ENCODE results near the gene NT5E. TPM values are rescaled to one million over a fixed set of nuclear protein-coding genes. Genes with fewer than 3 reads are reported as not detected.

NT5E gene
- total and polyA plus RNA-seq, 2 donors (not counting 3 experiments of a cell fraction or from before 2014, with no cell fraction given) = 59.3 to 115 TPM

DNA sequence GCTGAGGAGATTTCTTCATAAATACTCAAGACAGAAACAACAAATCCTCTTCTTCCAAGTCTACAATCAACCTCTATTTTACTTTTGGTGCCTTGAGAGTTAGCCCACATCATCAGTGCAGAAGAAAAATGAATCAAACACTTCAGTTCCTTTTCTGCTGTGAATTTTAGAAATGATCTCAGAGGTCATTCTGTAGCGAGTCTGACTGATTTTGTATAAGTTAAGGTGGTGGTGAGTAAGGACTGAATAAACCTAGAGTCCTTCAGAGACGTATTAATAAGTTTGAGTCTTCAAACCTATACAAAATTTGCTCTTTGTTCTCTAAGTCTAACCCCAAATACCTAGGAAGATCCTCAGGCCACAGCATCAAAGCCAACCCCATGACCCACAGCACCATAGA, 33.1 kb upstream of the NT5E start:
- Histone ChIP-seq H2AFZ (ENCODE audit: low read depth, low read length) (no peak overlapping the region), H3K36me3 (ENCODE audit: control insufficient read depth in 2 of 2, extremely low read depth in 1 of 2, insufficient read depth in 2 of 2, low read length in 2 of 2) (no peaks in the 10 kb centered on the region), H3K4me1 (ENCODE audit: control insufficient read depth, extremely low read depth, insufficient read depth, low read length) (peaks cover 9% of the 10 kb centered on the region), H3K9me1 (replicated peaks; ENCODE audit: control insufficient read depth, extremely low read depth, insufficient read depth, low read length) (no peaks in the 10 kb centered on the region), H3K9ac (replicated peaks; ENCODE audit: extremely low read depth, insufficient read depth, low read length) (no peak overlapping the region), H3K79me2 (ENCODE audit: control insufficient read depth, insufficient read depth, low read length) (no peaks in the 10 kb centered on the region), H3K27me3 (ENCODE audit: control insufficient read depth in 2 of 2, insufficient read depth in 2 of 2, low read length in 2 of 2) (no peaks in the 10 kb centered on the region), H3K4me3 (replicated peaks in 1 of 3; ENCODE audit: insufficient read depth in 1 of 3, low read depth in 1 of 3, low read length in 3 of 3) (no peak overlapping the region), H4K20me1 (replicated peaks; ENCODE audit: control insufficient read depth, extremely low read depth, insufficient read depth, low read length) (no peaks in the 10 kb centered on the region), H3K4me2 (ENCODE audit: insufficient read depth, low read length) (no peak overlapping the region), H3K9me3 (replicated peaks; ENCODE audit: control insufficient read depth, insufficient read depth, low read length) (no peaks in the 10 kb centered on the region), H3K27ac (ENCODE audit: insufficient read depth, low read depth, low read length) (no peak overlapping the region)
- POLR2A ChIA-PET = no interaction called here
- FAIRE-seq = no peak
- TF ChIP-seq POLR2AphosphoS5 (IDR thresholded peaks at IDR 0.05; ENCODE audit: insufficient read depth, low read depth, low read length) = no peak
- TF ChIP-seq GATA2 (IDR thresholded peaks at IDR 0.05; ENCODE audit: insufficient read depth, insufficient read length, low read depth, low read length) = no peak
- no peak for TF ChIP-seq EZH2 (IDR thresholded peaks at IDR 0.05; ENCODE audit: borderline replicate concordance, low read depth, low read length, severe bottlenecking)
- no peak for TF ChIP-seq MYC (IDR thresholded peaks at IDR 0.05; ENCODE audit: low read depth, low read length)
- TF ChIP-seq, protein P1, sequence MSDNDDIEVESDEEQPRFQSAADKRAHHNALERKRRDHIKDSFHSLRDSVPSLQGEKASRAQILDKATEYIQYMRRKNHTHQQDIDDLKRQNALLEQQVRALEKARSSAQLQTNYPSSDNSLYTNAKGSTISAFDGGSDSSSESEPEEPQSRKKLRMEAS (IDR thresholded peaks at IDR 0.05; ENCODE audit: insufficient read depth, insufficient read length) = no peak
- no peak for TF ChIP-seq FOS (IDR thresholded peaks at IDR 0.05; ENCODE audit: borderline replicate concordance, insufficient read depth, low read length)
- TF ChIP-seq POLR2A (IDR thresholded peaks at IDR 0.05; ENCODE audit: low read depth, low read length) = no peak
- TF ChIP-seq, protein P2, sequence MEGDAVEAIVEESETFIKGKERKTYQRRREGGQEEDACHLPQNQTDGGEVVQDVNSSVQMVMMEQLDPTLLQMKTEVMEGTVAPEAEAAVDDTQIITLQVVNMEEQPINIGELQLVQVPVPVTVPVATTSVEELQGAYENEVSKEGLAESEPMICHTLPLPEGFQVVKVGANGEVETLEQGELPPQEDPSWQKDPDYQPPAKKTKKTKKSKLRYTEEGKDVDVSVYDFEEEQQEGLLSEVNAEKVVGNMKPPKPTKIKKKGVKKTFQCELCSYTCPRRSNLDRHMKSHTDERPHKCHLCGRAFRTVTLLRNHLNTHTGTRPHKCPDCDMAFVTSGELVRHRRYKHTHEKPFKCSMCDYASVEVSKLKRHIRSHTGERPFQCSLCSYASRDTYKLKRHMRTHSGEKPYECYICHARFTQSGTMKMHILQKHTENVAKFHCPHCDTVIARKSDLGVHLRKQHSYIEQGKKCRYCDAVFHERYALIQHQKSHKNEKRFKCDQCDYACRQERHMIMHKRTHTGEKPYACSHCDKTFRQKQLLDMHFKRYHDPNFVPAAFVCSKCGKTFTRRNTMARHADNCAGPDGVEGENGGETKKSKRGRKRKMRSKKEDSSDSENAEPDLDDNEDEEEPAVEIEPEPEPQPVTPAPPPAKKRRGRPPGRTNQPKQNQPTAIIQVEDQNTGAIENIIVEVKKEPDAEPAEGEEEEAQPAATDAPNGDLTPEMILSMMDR (IDR thresholded peaks at IDR 0.05; ENCODE audit: extremely low read depth in 1 of 2, insufficient read depth in 1 of 2, low read depth in 1 of 2, low read length in 2 of 2) = no peak
- no peak for TF ChIP-seq JUN (IDR thresholded peaks at IDR 0.05; ENCODE audit: borderline replicate concordance, insufficient read depth, insufficient read length, low read depth)
- intact Hi-C loops (cut with micrococcal nuclease) = no loop called here
- CTCF ChIA-PET = interaction anchor here (1.0 to 1.4 kb wide), 3 partner anchors 10 to 57 kb away, joined by 3 read pairs; no protein-coding TSS in a partner anchor
- dilution Hi-C loops (cut with MboI; ENCODE audit: extremely low pct_ligation_motif_present, low sequenced_read_pairs) = no loop called here
- no TSS peak for BruUV-seq (replicated peaks)
- no peak for DNase-seq (ENCODE audit: low read depth, low spot score)
